ENCODE measurements around the gene MFAP3L. TPM values are rescaled to one million over a fixed set of nuclear protein-coding genes. Genes with fewer than 3 reads are reported as not detected.

MFAP3L gene
- total RNA-seq, 1 experiment from 2014 or later: 0.47 TPM

DNA sequence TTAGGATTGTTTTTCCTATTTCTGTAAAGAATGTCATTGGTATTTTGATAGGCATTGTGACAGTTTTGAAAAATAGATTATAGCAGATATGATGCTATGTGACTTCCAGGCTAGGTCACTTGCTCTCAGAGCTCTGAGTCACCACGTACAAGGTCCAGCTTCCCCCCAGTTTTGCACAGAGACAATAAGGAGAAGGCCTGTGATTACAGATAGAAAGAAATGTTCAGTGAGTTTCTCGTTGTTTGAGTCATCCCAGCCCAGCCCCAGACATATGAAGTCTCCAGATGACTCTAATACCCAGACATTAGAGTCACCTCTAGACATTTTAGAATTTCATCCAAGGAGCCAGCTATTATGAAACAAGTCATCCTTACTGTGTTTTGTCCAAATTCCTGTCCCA is 57.2 kb downstream of the MFAP3L start:
- no TSS peak for BruUV-seq (replicated peaks)
- H3K27ac ChIP-seq (ENCODE audit: low read length): no peak overlapping the region
- no peak for TF ChIP-seq EZH2phosphoT487 (IDR thresholded peaks at IDR 0.05; ENCODE audit: borderline replicate concordance, low read length)
- no peak for TF ChIP-seq EZH2 (IDR thresholded peaks at IDR 0.05; ENCODE audit: low read length, unreplicated experiment)
- TF ChIP-seq, protein P1, sequence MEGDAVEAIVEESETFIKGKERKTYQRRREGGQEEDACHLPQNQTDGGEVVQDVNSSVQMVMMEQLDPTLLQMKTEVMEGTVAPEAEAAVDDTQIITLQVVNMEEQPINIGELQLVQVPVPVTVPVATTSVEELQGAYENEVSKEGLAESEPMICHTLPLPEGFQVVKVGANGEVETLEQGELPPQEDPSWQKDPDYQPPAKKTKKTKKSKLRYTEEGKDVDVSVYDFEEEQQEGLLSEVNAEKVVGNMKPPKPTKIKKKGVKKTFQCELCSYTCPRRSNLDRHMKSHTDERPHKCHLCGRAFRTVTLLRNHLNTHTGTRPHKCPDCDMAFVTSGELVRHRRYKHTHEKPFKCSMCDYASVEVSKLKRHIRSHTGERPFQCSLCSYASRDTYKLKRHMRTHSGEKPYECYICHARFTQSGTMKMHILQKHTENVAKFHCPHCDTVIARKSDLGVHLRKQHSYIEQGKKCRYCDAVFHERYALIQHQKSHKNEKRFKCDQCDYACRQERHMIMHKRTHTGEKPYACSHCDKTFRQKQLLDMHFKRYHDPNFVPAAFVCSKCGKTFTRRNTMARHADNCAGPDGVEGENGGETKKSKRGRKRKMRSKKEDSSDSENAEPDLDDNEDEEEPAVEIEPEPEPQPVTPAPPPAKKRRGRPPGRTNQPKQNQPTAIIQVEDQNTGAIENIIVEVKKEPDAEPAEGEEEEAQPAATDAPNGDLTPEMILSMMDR (conservative IDR thresholded peaks at IDR 0.05; ENCODE audit: low read depth, low read length): no peak
- ChIA-PET CTCF (no interaction called here), POLR2A (ENCODE audit: unreplicated experiment) (no interaction called here)
- no peak for ATAC-seq
- no peaks in the 10 kb centered on the region for H3K9me2 ChIP-seq (replicated peaks; ENCODE audit: low read length)
- H3F3A ChIP-seq (ENCODE audit: low read length, unreplicated experiment): no peaks in the 10 kb centered on the region
- no peaks in the 10 kb centered on the region for H4K20me1 ChIP-seq (ENCODE audit: low read length)
- H3K36me3 ChIP-seq (ENCODE audit: low read depth, low read length): no peaks in the 10 kb centered on the region
- H3K4me3 ChIP-seq (ENCODE audit: low read length): no peak overlapping the region
- no peaks in the 10 kb centered on the region for H3K4me1 ChIP-seq (ENCODE audit: insufficient read depth, low read length)
- no peaks in the 10 kb centered on the region for H3K9me3 ChIP-seq (ENCODE audit: low read length)
- no peaks in the 10 kb centered on the region for H3K79me2 ChIP-seq (ENCODE audit: low read length)
- intact Hi-C loops (cut with micrococcal nuclease): no loop called here
- H2AFZ ChIP-seq (ENCODE audit: low read length): no peak overlapping the region
- H3K4me2 ChIP-seq (ENCODE audit: low read length): no peak overlapping the region
- H3K9ac ChIP-seq (ENCODE audit: low read length): no peak overlapping the region
- peaks cover 50% of the 10 kb centered on the region for H3K27me3 ChIP-seq (ENCODE audit: low read length)
- DNase-seq: no peak

DNA sequence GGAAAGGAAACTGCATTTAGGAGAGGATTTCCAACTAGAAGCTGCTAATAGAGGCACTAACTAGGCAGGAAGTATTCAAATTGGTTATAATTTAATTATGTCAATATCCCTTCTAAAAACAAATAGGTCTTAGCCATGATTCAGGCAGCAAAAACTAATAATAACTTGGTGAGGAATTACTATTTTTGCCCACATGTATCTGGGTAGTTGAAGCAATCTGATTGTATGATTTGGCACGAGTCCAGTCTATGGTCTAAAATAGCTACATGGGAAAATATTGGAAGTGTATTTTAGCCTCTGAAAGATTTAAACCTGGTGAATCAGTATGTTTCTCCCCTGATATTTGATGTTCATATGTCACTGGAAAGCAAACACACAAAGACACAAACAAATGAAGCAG is 62.2 kb downstream of the MFAP3L start:
- BruUV-seq (replicated peaks): no TSS peak

DNA sequence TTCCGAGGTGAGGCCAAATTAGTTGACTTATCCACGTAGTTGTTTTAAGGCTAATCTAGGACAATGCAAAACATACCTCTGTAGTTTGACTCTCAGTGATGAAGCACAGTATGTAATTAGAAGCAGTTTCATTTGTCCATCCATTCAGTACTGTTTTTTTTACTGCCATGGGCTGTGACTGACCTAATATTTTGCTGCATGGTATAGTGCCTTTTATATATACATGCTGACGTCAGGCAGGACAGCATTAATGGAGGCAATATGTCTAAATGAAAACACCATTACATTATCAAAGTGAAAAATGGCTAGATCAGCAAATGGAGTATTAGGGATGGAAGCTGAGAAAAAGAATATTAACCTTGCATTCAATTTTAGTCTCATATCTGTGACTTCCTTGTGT is 66.9 kb downstream of the MFAP3L start:
- no peak overlapping the region for H3K9ac ChIP-seq (ENCODE audit: low read length)
- POLR2A ChIA-PET (ENCODE audit: unreplicated experiment): no interaction called here
- no peaks in the 10 kb centered on the region for H3K36me3 ChIP-seq (ENCODE audit: low read depth, low read length)
- CTCF ChIA-PET: no interaction called here
- H3K4me3 ChIP-seq (ENCODE audit: low read length): no peak overlapping the region
- no peak for ATAC-seq
- no TSS peak for BruUV-seq (replicated peaks)
- TF ChIP-seq EZH2 (IDR thresholded peaks at IDR 0.05; ENCODE audit: low read length, unreplicated experiment) (no peak), EZH2phosphoT487 (IDR thresholded peaks at IDR 0.05; ENCODE audit: borderline replicate concordance, low read length) (no peak)
- TF ChIP-seq, protein P1 (conservative IDR thresholded peaks at IDR 0.05; ENCODE audit: low read depth, low read length): no peak
- no peak for DNase-seq
- no peak overlapping the region for H3K4me2 ChIP-seq (ENCODE audit: low read length)
- no peaks in the 10 kb centered on the region for H3K4me1 ChIP-seq (ENCODE audit: insufficient read depth, low read length)
- H2AFZ ChIP-seq (ENCODE audit: low read length): no peak overlapping the region
- no peaks in the 10 kb centered on the region for H4K20me1 ChIP-seq (ENCODE audit: low read length)
- H3K9me2 ChIP-seq (replicated peaks; ENCODE audit: low read length): no peaks in the 10 kb centered on the region
- no peaks in the 10 kb centered on the region for H3K9me3 ChIP-seq (ENCODE audit: low read length)
- no peaks in the 10 kb centered on the region for H3K79me2 ChIP-seq (ENCODE audit: low read length)
- no peak overlapping the region for H3K27ac ChIP-seq (ENCODE audit: low read length)
- H3K27me3 ChIP-seq (ENCODE audit: low read length): peaks cover 62% of the 10 kb centered on the region
- intact Hi-C loops (cut with micrococcal nuclease): no loop called here
- no peaks in the 10 kb centered on the region for H3F3A ChIP-seq (ENCODE audit: low read length, unreplicated experiment)

More for the DNA sequence above, 62.2 kb downstream of the MFAP3L start:
- DNase-seq (no peak), ATAC-seq (no peak)
- no peaks in the 10 kb centered on the region for H4K20me1 ChIP-seq (ENCODE audit: low read length)
- ChIA-PET POLR2A (ENCODE audit: unreplicated experiment) (no interaction called here), CTCF (no interaction called here)
- intact Hi-C loops (cut with micrococcal nuclease): no loop called here
- H3K9me3 ChIP-seq (ENCODE audit: low read length): no peaks in the 10 kb centered on the region
- no peaks in the 10 kb centered on the region for H3K4me1 ChIP-seq (ENCODE audit: insufficient read depth, low read length)
- peaks cover 61% of the 10 kb centered on the region for H3K27me3 ChIP-seq (ENCODE audit: low read length)
- H3K4me3 ChIP-seq (ENCODE audit: low read length): no peak overlapping the region
- H3F3A ChIP-seq (ENCODE audit: low read length, unreplicated experiment): no peaks in the 10 kb centered on the region
- TF ChIP-seq EZH2 (IDR thresholded peaks at IDR 0.05; ENCODE audit: low read length, unreplicated experiment) (no peak), EZH2phosphoT487 (IDR thresholded peaks at IDR 0.05; ENCODE audit: borderline replicate concordance, low read length) (no peak)
- TF ChIP-seq, protein P1 (conservative IDR thresholded peaks at IDR 0.05; ENCODE audit: low read depth, low read length): no peak
- no peaks in the 10 kb centered on the region for H3K9me2 ChIP-seq (replicated peaks; ENCODE audit: low read length)
- H3K27ac ChIP-seq (ENCODE audit: low read length): no peak overlapping the region
- no peaks in the 10 kb centered on the region for H3K79me2 ChIP-seq (ENCODE audit: low read length)
- H3K9ac ChIP-seq (ENCODE audit: low read length): no peak overlapping the region
- no peaks in the 10 kb centered on the region for H3K36me3 ChIP-seq (ENCODE audit: low read depth, low read length)
- H3K4me2 ChIP-seq (ENCODE audit: low read length): no peak overlapping the region
- no peak overlapping the region for H2AFZ ChIP-seq (ENCODE audit: low read length)

Data from PC-3 (cell line).